HepG2 (cell line): ENCODE results near the gene QKI. TPM values are rescaled to one million over a fixed set of nuclear protein-coding genes. Genes with fewer than 3 reads are reported as not detected.
A peak's percentile ranks its signal among the peaks of the same experiment; 100 is the strongest.

Experiments used
- ARNT2 ChIP-seq: sonication (generic); formaldehyde crosslinking; IDR thresholded peaks from 2 replicates; pipeline ENCODE4 v1.8.0; 2022; ENCODE audit warnings: mild to moderate bottlenecking, low read depth, missing genetic modification reagents, moderate library complexity
- BORCS8-MEF2B ChIP-seq: sonication (generic); formaldehyde crosslinking; IDR thresholded peaks from 2 replicates; pipeline ENCODE4 v1.8.0; 2022; ENCODE audit warnings: mild to moderate bottlenecking, missing genetic modification reagents
- FOXA1 ChIP-seq, 2 experiments: fragments of 450-650 bp in 1 of 2; sonication (generic) in 1 of 2; formaldehyde crosslinking in 1 of 2; IDR thresholded peaks; 2 replicates each; pipeline versions ENCODE4 v1.4.0 to v1.6.1; 2016 to 2020; ENCODE audit warnings: missing genetic modification reagents in 1 of 2
- FOXC1 ChIP-seq: sonication (generic); formaldehyde crosslinking; IDR thresholded peaks from 2 replicates; pipeline ENCODE4 v1.8.0; 2022; ENCODE audit warnings: mild to moderate bottlenecking, missing genetic modification reagents, borderline replicate concordance
- FOXK1 ChIP-seq: sonication (generic); formaldehyde crosslinking; IDR thresholded peaks from 2 replicates; pipeline ENCODE4 v1.4.0; 2020; ENCODE audit warnings: low read depth, missing genetic modification reagents, borderline replicate concordance
- GLI4 ChIP-seq: sonication (generic); formaldehyde crosslinking; IDR thresholded peaks from 2 replicates; pipeline ENCODE4 v1.5.1; 2020; ENCODE audit warnings: missing genetic modification reagents, mild to moderate bottlenecking, moderate library complexity, borderline replicate concordance
- HMGA1 ChIP-seq: sonication (generic); formaldehyde crosslinking; conservative IDR thresholded peaks from 2 replicates; pipeline ENCODE4 v1.4.0; 2020; ENCODE audit warnings: missing genetic modification reagents
- JARID2 ChIP-seq: sonication (generic); formaldehyde crosslinking; IDR thresholded peaks from 2 replicates; pipeline ENCODE4 v1.8.1; 2023; ENCODE audit warnings: missing genetic modification reagents, inconsistent platforms; ENCODE audit not compliant: insufficient replicate concordance
- KDM4B ChIP-seq: sonication (generic); formaldehyde crosslinking; IDR thresholded peaks from 2 replicates; pipeline ENCODE4 v1.4.0; 2020; ENCODE audit warnings: missing genetic modification reagents
- LCORL ChIP-seq, 2 experiments: fragments of 450-650 bp in 1 of 2; sonication (generic) in 1 of 2; formaldehyde crosslinking in 1 of 2; IDR thresholded peaks; 2 replicates each; pipeline versions ENCODE4 v1.5.0 to v1.6.1; 2017 to 2020; ENCODE audit warnings: antibody characterized with exemption in 1 of 2, missing genetic modification reagents in 1 of 2
- NFYC ChIP-seq: IDR thresholded peaks from 2 replicates; pipeline ENCODE4 v1.6.1; 2016; ENCODE audit warnings: missing genetic modification reagents, missing compliant biosample characterization
- PATZ1 ChIP-seq: sonication (generic); formaldehyde crosslinking; IDR thresholded peaks from 2 replicates; pipeline ENCODE4 v1.4.0; 2020; ENCODE audit warnings: missing genetic modification reagents
- RARA ChIP-seq: IDR thresholded peaks from 2 replicates; pipeline ENCODE4 v1.6.1; 2016; ENCODE audit warnings: missing genetic modification reagents, missing compliant biosample characterization
- RNF2 ChIP-seq: fragments of 450-650 bp; conservative IDR thresholded peaks from 2 replicates; pipeline ENCODE4 v1.6.1; 2016; ENCODE audit warnings: low read depth
- TBX3 ChIP-seq: fragments of 450-650 bp; IDR thresholded peaks from 2 replicates; pipeline ENCODE4 v1.6.1; 2017; ENCODE audit warnings: antibody characterized with exemption, mild to moderate bottlenecking, inconsistent platforms, borderline replicate concordance
- YEATS4 ChIP-seq: sonication (generic); formaldehyde crosslinking; IDR thresholded peaks from 2 replicates; pipeline ENCODE4 v1.4.0; 2020; ENCODE audit warnings: missing genetic modification reagents, borderline replicate concordance
- ZBTB1 ChIP-seq: sonication (generic); formaldehyde crosslinking; IDR thresholded peaks from 2 replicates; pipeline ENCODE4 v1.4.0; 2020; ENCODE audit warnings: missing genetic modification reagents, borderline replicate concordance
- ZBTB7A ChIP-seq: sonication (generic); formaldehyde crosslinking; IDR thresholded peaks from 2 replicates; pipeline ENCODE4 v1.8.0; 2022; ENCODE audit warnings: mild to moderate bottlenecking, missing genetic modification reagents
- ZFX ChIP-seq: sonication (generic); formaldehyde crosslinking; IDR thresholded peaks from 2 replicates; pipeline ENCODE4 v1.4.0; 2020; ENCODE audit warnings: mild to moderate bottlenecking, low read depth, missing genetic modification reagents, moderate library complexity
- ZNF101 ChIP-seq: sonication (generic); formaldehyde crosslinking; IDR thresholded peaks from 2 replicates; pipeline ENCODE4 v1.4.0; 2020; ENCODE audit warnings: mild to moderate bottlenecking, low read depth, missing genetic modification reagents, borderline replicate concordance
- ZNF136 ChIP-seq: sonication (generic); formaldehyde crosslinking; IDR thresholded peaks from 2 replicates; pipeline ENCODE4 v1.8.1; 2022; ENCODE audit warnings: low read depth, mild to moderate bottlenecking, moderate library complexity, missing genetic modification reagents
- ZNF607 ChIP-seq: sonication (generic); formaldehyde crosslinking; IDR thresholded peaks from 2 replicates; pipeline ENCODE4 v1.5.1; 2020; ENCODE audit warnings: missing genetic modification reagents, mild to moderate bottlenecking, borderline replicate concordance
- ZNF616 ChIP-seq: sonication (generic); formaldehyde crosslinking; IDR thresholded peaks from 2 replicates; pipeline ENCODE4 v1.5.0; 2020; ENCODE audit warnings: low read depth, mild to moderate bottlenecking, missing genetic modification reagents
- ZNF7 ChIP-seq: IDR thresholded peaks from 2 replicates; pipeline ENCODE4 v1.6.1; 2016; ENCODE audit warnings: missing biosample characterization, missing genetic modification reagents
- ZNF816 ChIP-seq: sonication (generic); formaldehyde crosslinking; IDR thresholded peaks from 2 replicates; pipeline ENCODE4 v1.8.0; 2022; ENCODE audit warnings: missing genetic modification reagents, mild to moderate bottlenecking, borderline replicate concordance
- polyA plus RNA-seq, 8 experiments: library from polyadenylated mRNA; depleted of rRNA in 3 of 8; stranded (reverse) in 7 of 8; unstranded in 1 of 8; fragments of >200 nt; fragmentation: Illumina TruSeq in 4 of 8; extraction: Trizol in 4 of 8; gene quantifications; 2 replicates each; pipeline versions ENCODE4 v1.2.1 to v1.2.3, GENCODE V29; 2011 to 2016; ENCODE audit warnings: low read depth in 4 of 8, missing spikeins in 1 of 8, mixed read lengths in 1 of 8; ENCODE audit not compliant: insufficient read depth in 1 of 8
- total RNA-seq, 5 experiments: library from RNA; depleted of rRNA; stranded (reverse); fragments of >200 nt; fragmentation: Illumina TruSeq; extraction: Trizol; gene quantifications; 2 replicates each; pipeline ENCODE4 v1.2.3, GENCODE V29; 2016; ENCODE audit warnings: low read depth in 1 of 5
- TF ChIP-seq, protein P1 (sequence below): sonication (generic); formaldehyde crosslinking; IDR thresholded peaks from 2 replicates; pipeline ENCODE4 v1.8.1; 2023; ENCODE audit warnings: missing genetic modification reagents, mild to moderate bottlenecking, borderline replicate concordance
- TF ChIP-seq, protein P2 (sequence below): sonication (generic); formaldehyde crosslinking; IDR thresholded peaks from 2 replicates; pipeline ENCODE4 v1.5.1; 2020; ENCODE audit warnings: missing genetic modification reagents, mild to moderate bottlenecking, borderline replicate concordance

Gene QKI
- total and polyA plus RNA-seq, 2 of the 13 experiments (the other 11 are each of a cell fraction or from before 2014, with no cell fraction given), result 136 to 137 TPM

DNA sequence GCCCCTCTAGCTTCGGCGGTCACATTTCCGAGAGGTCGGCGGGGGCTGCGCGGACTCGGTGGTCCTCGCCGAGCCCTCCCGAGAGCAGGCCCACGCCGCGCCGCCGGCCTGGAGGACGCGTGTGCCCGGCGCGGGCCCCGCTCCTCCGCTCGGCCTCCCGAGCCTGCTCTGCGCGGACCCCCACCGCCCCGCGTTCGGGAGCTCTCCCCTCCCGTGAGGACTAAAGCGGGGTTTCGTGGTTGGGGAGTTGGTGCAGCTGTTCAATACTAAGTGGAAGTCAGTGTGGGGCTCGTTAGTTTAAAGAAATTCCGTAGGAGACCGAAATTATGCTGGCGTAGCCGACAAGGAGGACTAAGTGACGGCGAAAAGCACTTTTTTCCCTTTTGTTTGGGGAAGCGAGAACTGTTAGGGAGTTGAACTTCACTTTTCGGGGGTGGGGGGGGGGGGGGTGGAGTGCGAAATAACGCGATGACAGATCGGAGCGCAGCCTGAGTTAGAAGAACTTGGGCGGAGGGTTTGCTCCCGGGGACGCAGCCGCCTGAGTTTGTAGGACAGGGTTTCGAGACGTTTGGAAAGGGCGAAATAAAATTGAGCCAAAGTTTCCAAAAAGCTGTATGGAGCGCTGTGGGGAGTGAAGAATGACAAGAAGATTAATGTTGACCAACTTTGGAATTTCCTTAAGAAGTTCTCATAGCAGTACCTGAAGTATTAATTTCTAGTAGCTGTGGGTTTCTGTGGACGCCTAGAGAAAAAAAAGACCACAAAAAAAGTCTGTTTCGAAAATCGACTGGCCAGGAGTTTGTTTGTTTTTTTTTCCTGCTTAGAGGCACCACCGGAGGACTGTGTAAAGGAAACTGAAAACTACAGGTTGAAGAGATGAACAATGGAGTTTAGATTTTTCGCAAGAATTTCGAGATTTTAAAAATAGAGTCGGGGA, 1.4 kb downstream of the QKI start (continued):
- TF ChIP-seq ZNF607 (CRISPR knock-in tag), result no peak
- TF ChIP-seq KDM4B (CRISPR knock-in tag), result no peak
- peak; percentile 45; the same call in 1 of the 2 replicates for TF ChIP-seq BORCS8-MEF2B (CRISPR knock-in tag)
- no peak for TF ChIP-seq ZNF7 (CRISPR knock-in tag)
- TF ChIP-seq PATZ1 (CRISPR knock-in tag), result peak; percentile 76
- no peak for TF ChIP-seq GLI4 (CRISPR knock-in tag)
- TF ChIP-seq LCORL (IDR thresholded peaks at IDR 0.05), result no peak
- peak; percentile 9; the same call in 1 of the 2 replicates for TF ChIP-seq LCORL (CRISPR knock-in tag; IDR thresholded peaks at IDR 0.05)
- TF ChIP-seq RARA, result no peak
- no peak for TF ChIP-seq ZBTB7A (CRISPR knock-in tag)
- TF ChIP-seq ZNF616, result 0 out of 2 replicates have a peak, but pooled peaks have one; percentile 6
- TF ChIP-seq YEATS4 (CRISPR knock-in tag), result 0 out of 2 replicates have a peak, but pooled peaks have one; percentile 40
- no peak; the same call in 1 of the 2 replicates for TF ChIP-seq ZNF136 (CRISPR knock-in tag)
- TF ChIP-seq HMGA1 (CRISPR knock-in tag), result no peak
- no peak for TF ChIP-seq JARID2 (CRISPR knock-in tag)
- TF ChIP-seq ZBTB1 (CRISPR knock-in tag), result no peak
- no peak for TF ChIP-seq FOXC1 (CRISPR knock-in tag)
- TF ChIP-seq, protein P1, sequence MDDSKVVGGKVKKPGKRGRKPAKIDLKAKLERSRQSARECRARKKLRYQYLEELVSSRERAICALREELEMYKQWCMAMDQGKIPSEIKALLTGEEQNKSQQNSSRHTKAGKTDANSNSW (CRISPR knock-in tag), result no peak
- TF ChIP-seq ZNF816 (CRISPR knock-in tag), result 0 out of 2 replicates have a peak, but pooled peaks have one; percentile 32
- TF ChIP-seq FOXA1 (IDR thresholded peaks at IDR 0.05), result no peak
- no peak for TF ChIP-seq FOXA1 (CRISPR knock-in tag; IDR thresholded peaks at IDR 0.05)
- no peak for TF ChIP-seq RNF2
- TF ChIP-seq ARNT2, result no peak
- TF ChIP-seq ZFX (CRISPR knock-in tag), result peak; percentile 72
- TF ChIP-seq FOXK1 (CRISPR knock-in tag), result no peak
- TF ChIP-seq TBX3, result no peak
- no peak for TF ChIP-seq ZNF101 (CRISPR knock-in tag)
- TF ChIP-seq, protein P2, sequence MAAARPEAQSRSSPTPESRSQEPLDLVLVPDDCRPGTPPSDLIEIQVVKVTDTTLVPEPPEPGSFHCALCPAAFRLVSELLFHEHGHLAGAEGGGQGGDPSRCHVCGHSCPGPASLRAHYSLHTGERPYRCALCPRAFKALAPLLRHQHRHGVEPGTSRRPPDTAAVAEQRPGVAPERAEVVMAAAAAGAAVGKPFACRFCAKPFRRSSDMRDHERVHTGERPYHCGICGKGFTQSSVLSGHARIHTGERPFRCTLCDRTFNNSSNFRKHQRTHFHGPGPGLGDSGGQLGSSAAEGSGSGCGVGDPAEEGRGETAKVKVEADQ, result no peak; the same call in 1 of the 2 replicates
- no peak for TF ChIP-seq NFYC
